Thyroid gland (tissue), 4 donors: ENCODE measurements around the gene PALM2AKAP2. TPM values are rescaled to one million over a fixed set of nuclear protein-coding genes. Genes with fewer than 3 reads are reported as not detected.
A peak's percentile ranks its signal among the peaks of the same experiment; 100 is the strongest.

ENCODE experiments used
- DNase-seq, 2 donors: peaks; one replicate each; pipeline ENCODE4 v3.0.0-alpha.2; 2019
- H3K27ac ChIP-seq, 3 donors: fragments of 200-600 bp; sonication (generic); 1 replicate in 2 of 3; 2 replicates in 1 of 3; pipeline ENCODE4 v1.5.1; 2016 to 2019; ENCODE audit warnings: mild to moderate bottlenecking in 1 of 3, moderate library complexity in 1 of 3
- H3K27me3 ChIP-seq: fragments of 200-600 bp; sonication (generic); one replicate; pipeline ENCODE4 v1.5.1; 2019
- H3K36me3 ChIP-seq, 2 donors: fragments of 200-600 bp; sonication (generic); one replicate each; pipeline ENCODE4 v1.5.1; 2016 to 2019
- H3K4me1 ChIP-seq, 2 donors: fragments of 200-600 bp; sonication (generic); one replicate each; pipeline ENCODE4 v1.5.1; 2017 to 2019
- H3K4me3 ChIP-seq, 3 donors: fragments of 200-600 bp; sonication (generic); replicated peaks in 1 of 3; 1 replicate in 2 of 3; 2 replicates in 1 of 3; pipeline ENCODE4 v1.5.1; 2016; ENCODE audit warnings: mild to moderate bottlenecking in 1 of 3
- H3K9me3 ChIP-seq: fragments of 200-600 bp; sonication (generic); one replicate; pipeline ENCODE4 v1.5.1; 2017
- CTCF ChIP-seq, 6 experiments: fragments of 200-600 bp in 3 of 6; fragments of 450-650 bp in 3 of 6; sonication (generic) in 3 of 6; IDR thresholded peaks; one replicate each; pipeline ENCODE4 v1.5.1; 2016 to 2019; ENCODE audit warnings: antibody characterized with exemption in 6 of 6, mild to moderate bottlenecking in 2 of 6, inconsistent platforms in 1 of 6, moderate library complexity in 1 of 6
- POLR2A ChIP-seq, 2 donors: fragments of 450-650 bp; IDR thresholded peaks; one replicate each; pipeline ENCODE4 v1.6.1; 2017; ENCODE audit warnings: antibody characterized with exemption in 2 of 2, mild to moderate bottlenecking in 2 of 2, moderate library complexity in 1 of 2
- WGBS, 2 donors: methylation state at CpG; one replicate each; pipeline ENCODE4 v1.1.5; 2017; 5-methylcytosine and 5-hydroxymethylcytosine counted together
- intact Hi-C: fragments of 100-400 bp; cut with DNase I; formaldehyde crosslinking; loops from one replicate; pipeline ENCODE4 v1.15.1; 2023
- total RNA-seq, 4 donors: library from RNA; depleted of rRNA; stranded (reverse); fragments of >200 nt; gene quantifications; one replicate each; pipeline ENCODE4 v1.2.3, GENCODE V29; 2016

Gene PALM2AKAP2
- total RNA-seq, 4 donors from 2014 or later: 9.9 to 25.4 (median 13.1) TPM

- DNase-seq: no peak
- TF ChIP-seq CTCF (IDR thresholded peaks at IDR 0.05) (no peak), POLR2A (IDR thresholded peaks at IDR 0.05) (no peak)
- Histone ChIP-seq H3K27me3 (no peaks in the 10 kb centered on the region), H3K4me1 (no peaks in the 10 kb centered on the region), H3K9me3 (no peaks in the 10 kb centered on the region), H3K36me3 (no peaks in the 10 kb centered on the region), H3K4me3 (no peak overlapping the region), H3K27ac (no peak overlapping the region)
- intact Hi-C loops: no loop called here
- 66 to 78% methylated on average over 3 of the region's 3 CpGs for WGBS, 2 donors
These were observed 10.0 kb downstream of the PALM2AKAP2 start for GRCh38 chr9:109789971-109790370.

- no peak for TF ChIP-seq POLR2A (IDR thresholded peaks at IDR 0.05)
- TF ChIP-seq CTCF (IDR thresholded peaks at IDR 0.05): no peak
- no peak for DNase-seq
- H3K27me3 ChIP-seq: no peaks in the 10 kb centered on the region
- no peak overlapping the region for H3K27ac ChIP-seq
- no peaks in the 10 kb centered on the region for H3K4me1 ChIP-seq
- intact Hi-C loops: no loop called here
- H3K9me3 ChIP-seq: no peaks in the 10 kb centered on the region
- no peak overlapping the region for H3K4me3 ChIP-seq
- WGBS, 2 donors: 93 to 94% methylated on average over 6 of the region's 6 CpGs
- H3K36me3 ChIP-seq: no peaks in the 10 kb centered on the region
These were observed 11.1 kb downstream of the PALM2AKAP2 start for GRCh38 chr9:109791003-109791677.

- Histone ChIP-seq H3K4me3 (no peak overlapping the region), H3K36me3 (no peaks in the 10 kb centered on the region), H3K9me3 (no peaks in the 10 kb centered on the region), H3K27ac (no peak overlapping the region), H3K27me3 (no peaks in the 10 kb centered on the region), H3K4me1 (no peaks in the 10 kb centered on the region)
- intact Hi-C loops: no loop called here
- no peak for DNase-seq
- TF ChIP-seq CTCF (IDR thresholded peaks at IDR 0.05): no peak
- WGBS, 2 donors: 83 to 88% methylated on average over 1 of the region's 1 CpG
These were observed 11.7 kb downstream of the PALM2AKAP2 start for GRCh38 chr9:109791747-109792146.

- no peaks in the 10 kb centered on the region for H3K9me3 ChIP-seq
- no peak for DNase-seq
- H3K4me3 ChIP-seq: no peak overlapping the region
- intact Hi-C loops: no loop called here
- H3K27ac ChIP-seq: no peak overlapping the region
- 79 to 85% methylated on average over 1 of the region's 1 CpG for WGBS, 2 donors
- H3K27me3 ChIP-seq: no peaks in the 10 kb centered on the region
- H3K4me1 ChIP-seq: no peaks in the 10 kb centered on the region
- TF ChIP-seq POLR2A (IDR thresholded peaks at IDR 0.05) (no peak), CTCF (IDR thresholded peaks at IDR 0.05) (no peak)
- H3K36me3 ChIP-seq: no peaks in the 10 kb centered on the region
These were observed 13.1 kb downstream of the PALM2AKAP2 start for GRCh38 chr9:109792951-109793546.

GRCh38 chr9:109793921-109794320 lies 13.9 kb downstream of the PALM2AKAP2 start:
- TF ChIP-seq CTCF (IDR thresholded peaks at IDR 0.05) (no peak), POLR2A (IDR thresholded peaks at IDR 0.05) (no peak)
- no peaks in the 10 kb centered on the region for H3K36me3 ChIP-seq
- 93 to 94% methylated on average over 4 of the region's 4 CpGs for WGBS, 2 donors
- H3K9me3 ChIP-seq: no peaks in the 10 kb centered on the region
- peak overlapping the region in 1 of 3 donors; percentile 26 for H3K27ac ChIP-seq
- DNase-seq: no peak
- H3K27me3 ChIP-seq: no peaks in the 10 kb centered on the region
- H3K4me1 ChIP-seq: no peaks in the 10 kb centered on the region
- H3K4me3 ChIP-seq: no peak overlapping the region
- intact Hi-C loops: no loop called here
